CD4-positive, alpha-beta T cell treated with Interleukin-21 for 1 hour (primary cell): ENCODE results near the gene OR8B4.
"Not testable (repeated sequence)": the region's sequence is repeated elsewhere in the genome, so short reads cannot be mapped to it uniquely, and the experiment has no call there.

ENCODE experiments used
- DNase-seq: peaks from one replicate; pipeline ENCODE4 v3.0.0-alpha.2; 2020

OR8B4 gene, protein sequence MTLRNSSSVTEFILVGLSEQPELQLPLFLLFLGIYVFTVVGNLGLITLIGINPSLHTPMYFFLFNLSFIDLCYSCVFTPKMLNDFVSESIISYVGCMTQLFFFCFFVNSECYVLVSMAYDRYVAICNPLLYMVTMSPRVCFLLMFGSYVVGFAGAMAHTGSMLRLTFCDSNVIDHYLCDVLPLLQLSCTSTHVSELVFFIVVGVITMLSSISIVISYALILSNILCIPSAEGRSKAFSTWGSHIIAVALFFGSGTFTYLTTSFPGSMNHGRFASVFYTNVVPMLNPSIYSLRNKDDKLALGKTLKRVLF

DNA sequence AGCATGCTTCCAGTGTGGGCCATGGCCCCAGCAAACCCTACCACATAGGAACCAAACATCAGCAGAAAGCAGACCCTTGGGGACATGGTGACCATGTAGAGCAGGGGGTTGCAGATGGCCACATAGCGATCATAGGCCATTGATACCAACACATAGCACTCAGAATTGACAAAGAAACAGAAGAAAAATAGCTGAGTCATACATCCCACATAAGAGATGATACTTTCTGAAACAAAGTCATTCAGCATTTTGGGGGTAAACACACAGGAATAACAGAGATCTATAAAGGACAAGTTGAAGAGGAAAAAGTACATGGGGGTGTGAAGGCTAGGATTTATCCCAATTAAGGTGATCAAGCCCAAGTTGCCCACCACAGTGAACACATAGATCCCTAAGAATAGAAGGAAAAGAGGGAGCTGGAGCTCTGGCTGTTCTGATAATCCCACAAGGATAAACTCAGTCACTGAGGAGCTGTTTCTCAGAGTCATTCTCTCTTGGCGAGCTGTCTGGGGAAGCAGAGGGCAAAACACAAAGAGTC is at the start of gene OR8B4:
Gene OR8B4 (minus strand): TSS at position 488 of the 538 bp plus-strand sequence. CDS start 0 bp downstream, at position 488.
- no peak for DNase-seq

- no peak for DNase-seq
Measured at GRCh38 chr11:124474079-124474478, 49.4 kb upstream of the OR8B4 start.

DNA sequence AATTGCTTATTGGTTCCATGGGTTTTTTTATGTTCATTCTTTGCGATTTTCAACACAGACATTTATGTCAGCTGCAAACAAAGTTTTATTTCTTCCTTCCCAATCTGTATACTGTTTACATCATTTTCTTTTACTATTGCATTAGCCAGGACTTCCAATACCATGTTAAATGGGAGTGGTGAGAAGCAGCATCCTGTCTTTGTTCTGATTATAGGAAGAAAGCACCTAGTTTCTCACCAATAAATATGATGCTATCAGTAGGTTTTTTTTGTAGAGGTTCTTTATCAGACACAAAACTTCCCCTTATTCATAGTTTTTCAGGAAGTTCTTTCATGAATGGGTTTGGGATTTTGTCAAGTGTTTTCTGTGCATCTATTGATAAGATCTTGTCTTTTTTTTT is 48.8 kb upstream of the OR8B4 start:
- DNase-seq, result no peak

- no peak for DNase-seq
Measured at GRCh38 chr11:124470561-124471227, 46.0 kb upstream of the OR8B4 start.

DNA sequence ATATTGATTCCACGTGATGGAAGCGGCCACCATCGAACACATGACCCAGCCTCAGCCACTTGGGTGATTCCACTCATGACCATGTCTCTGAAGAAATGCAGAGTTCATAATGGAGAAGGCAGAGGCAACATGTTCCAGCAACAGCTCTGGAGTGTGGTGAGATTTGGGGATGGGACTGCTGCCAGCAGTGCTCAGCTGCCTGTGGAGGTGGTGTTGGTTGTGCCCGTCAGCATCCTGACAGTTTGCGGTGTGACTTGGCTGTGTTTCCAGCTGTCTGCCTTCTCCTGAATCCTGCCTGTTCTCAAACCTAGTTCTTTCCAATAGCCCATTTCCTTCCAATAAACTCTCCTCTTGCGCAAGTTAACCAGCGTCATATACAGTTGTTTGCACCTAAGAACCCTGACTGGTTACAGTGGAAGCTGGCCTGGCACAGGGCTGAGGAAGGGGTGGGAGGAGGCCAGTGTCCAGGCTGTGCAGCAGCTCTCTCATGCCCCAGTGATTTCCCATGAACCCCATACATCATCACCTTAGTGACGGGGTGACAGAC is 42.8 kb upstream of the OR8B4 start:
- DNase-seq, result no peak

DNA sequence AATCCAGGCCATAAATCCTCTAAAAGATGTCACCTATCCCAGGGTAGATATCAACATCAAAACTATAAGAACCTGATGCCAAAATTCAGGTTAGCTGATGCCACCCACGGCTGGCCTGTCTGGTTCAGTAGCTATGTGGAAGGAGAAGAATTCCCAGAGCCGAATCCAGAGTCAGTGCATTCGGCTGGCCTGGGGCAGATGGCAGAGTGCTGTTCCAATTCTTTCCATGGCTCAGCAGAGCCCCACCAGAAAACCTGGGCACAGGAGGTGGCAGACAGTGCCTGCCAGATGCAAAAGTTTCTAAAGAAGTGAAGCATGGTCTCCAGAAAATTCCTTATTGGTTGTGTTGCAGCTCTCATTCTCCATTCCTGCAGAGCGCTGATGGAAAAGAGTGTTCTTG is 40.7 kb upstream of the OR8B4 start:
- no peak for DNase-seq

- DNase-seq, result no peak
Measured at GRCh38 chr11:124463990-124464389, 39.3 kb upstream of the OR8B4 start.

- DNase-seq, result no peak
Measured at GRCh38 chr11:124463324-124463723, 38.7 kb upstream of the OR8B4 start.

DNA sequence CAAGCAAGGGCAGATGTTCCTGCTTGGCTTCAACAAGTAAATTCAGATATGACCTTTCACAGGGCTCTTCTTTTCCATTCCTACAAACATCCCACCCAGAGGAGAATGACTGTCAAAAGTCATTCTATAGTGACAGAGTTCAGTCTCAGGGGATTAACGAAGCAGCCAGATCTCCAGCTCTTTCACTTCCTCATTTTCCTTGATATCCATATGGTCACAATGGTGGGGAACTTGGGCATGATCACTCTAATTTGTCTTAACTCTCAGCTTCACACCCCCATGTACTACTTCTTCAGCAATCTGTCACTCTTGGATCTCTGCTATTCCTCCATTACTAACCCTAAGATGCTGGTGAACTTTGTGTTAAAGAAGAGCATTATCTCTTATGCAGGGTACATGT is 35.8 kb upstream of the OR8B4 start:
- no peak for DNase-seq

GRCh38 chr11:124459379-124459778 is 34.7 kb upstream of the OR8B4 start:
- not testable (repeated sequence) for DNase-seq

GRCh38 chr11:124454552-124454951 is 29.9 kb upstream of the OR8B4 start:
- no peak for DNase-seq

- no peak for DNase-seq
Measured at GRCh38 chr11:124446916-124447315, 22.2 kb upstream of the OR8B4 start.

- DNase-seq, result no peak
Measured at GRCh38 chr11:124445646-124446150, 21.0 kb upstream of the OR8B4 start, which contains the start of gene OR8B8. TSS of gene OR8B8 (minus strand) at chr11:124445696. CDS start at chr11:124441085, 4,611 bp downstream.

DNA sequence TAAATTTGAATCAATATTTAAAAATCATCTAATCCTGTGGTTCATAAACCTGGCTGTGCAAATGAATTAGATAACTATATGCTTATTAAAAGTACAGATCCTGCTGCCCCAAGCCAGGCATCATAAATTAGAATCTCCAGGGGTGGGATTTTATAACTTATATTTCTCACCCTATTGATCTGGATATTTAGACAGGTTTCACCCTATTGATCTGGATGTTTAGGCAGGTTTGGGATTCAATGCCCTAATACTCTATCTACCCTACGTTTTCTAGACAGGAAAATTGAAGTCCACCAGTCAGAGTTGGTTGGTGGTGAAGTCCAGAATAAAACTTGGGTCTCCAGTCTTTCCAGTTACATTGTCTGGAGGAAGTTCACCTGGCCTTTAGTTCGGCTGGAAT is 18.2 kb upstream of the OR8B4 start:
- DNase-seq, result no peak

- DNase-seq, result no peak
Measured at GRCh38 chr11:124442442-124442841, 17.8 kb upstream of the OR8B4 start.

DNA sequence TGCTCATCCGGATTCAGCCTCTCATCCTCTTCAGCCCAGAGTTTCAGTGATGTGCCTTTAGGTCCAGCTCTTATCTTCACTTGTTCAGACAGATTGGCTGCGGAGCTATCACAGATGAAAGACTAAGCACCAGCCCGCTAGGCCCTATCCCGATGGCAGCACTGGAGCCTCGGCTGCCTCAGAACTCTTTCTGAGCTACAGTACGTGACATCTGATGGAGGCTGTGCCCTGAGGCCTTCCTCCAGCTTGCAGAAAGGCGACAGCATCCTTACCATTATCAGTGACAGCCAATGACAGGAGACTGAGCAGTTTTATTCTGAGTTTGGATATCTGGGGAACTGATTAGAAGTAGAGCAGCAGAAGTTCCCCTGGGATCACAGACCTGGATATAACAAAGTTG is 16.8 kb upstream of the OR8B4 start:
- DNase-seq, result no peak

GRCh38 chr11:124441081-124441480 is 16.4 kb upstream of the OR8B4 start:
- DNase-seq, result no peak

DNA sequence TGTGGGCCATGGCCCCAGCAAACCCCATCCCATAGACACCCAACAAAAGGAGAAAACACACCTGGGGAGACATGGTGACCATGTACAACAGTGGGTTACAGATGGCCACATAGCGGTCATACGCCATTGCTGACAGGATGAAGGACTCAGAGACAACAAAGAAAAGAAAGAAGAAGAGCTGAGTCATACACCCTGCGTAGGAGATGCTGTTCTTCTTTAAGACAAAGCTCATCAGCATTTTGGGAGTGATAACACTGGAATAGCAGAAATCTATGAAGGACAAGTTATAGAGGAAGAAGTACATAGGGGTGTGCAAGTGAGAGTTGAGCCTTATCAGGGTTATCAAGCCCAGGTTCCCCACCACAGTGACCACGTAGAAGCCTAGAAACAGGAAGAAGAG is 15.9 kb upstream of the OR8B4 start:
- DNase-seq, result no peak

GRCh38 chr11:124434699-124435098 is 10.0 kb upstream of the OR8B4 start:
- no peak for DNase-seq

GRCh38 chr11:124429599-124429998 is 4.9 kb upstream of the OR8B4 start:
- no peak for DNase-seq

DNA sequence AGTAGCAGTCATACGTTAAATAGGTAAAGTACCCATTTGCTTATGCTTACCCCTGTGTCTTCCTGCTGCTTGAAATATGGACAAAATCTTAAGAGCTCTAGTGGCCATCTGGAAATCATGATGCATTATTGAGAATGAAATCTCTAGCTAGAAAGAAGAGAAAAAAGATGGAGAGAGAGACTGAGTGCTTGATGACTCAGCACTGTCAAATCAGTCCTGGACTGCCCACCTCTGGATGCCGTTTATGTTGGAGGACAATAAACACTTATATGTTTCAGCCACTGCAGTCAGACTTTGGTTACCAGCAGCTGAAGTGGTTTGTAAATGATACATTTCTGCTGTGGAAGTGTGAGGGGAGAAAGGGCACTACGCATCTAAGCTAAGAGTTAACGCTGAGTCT is 3.6 kb downstream of the OR8B4 start:
- no peak for DNase-seq

GRCh38 chr11:124415356-124415923 is 9.2 kb downstream of the OR8B4 start:
- DNase-seq, result peak; percentile 19

- DNase-seq, result no peak
Measured at GRCh38 chr11:124409906-124410305, 14.8 kb downstream of the OR8B4 start.
